K562 (cell line): ENCODE measurements around the gene GRWD1. TPM values are rescaled to one million over a fixed set of nuclear protein-coding genes. Genes with fewer than 3 reads are reported as not detected.

ENCODE experiments used
- U2AF2 ChIP-seq: fragments of 200-400 bp; formaldehyde crosslinking; optimal IDR thresholded peaks from 2 replicates; pipeline ENCODE3; 2017; ENCODE audit warnings: low read depth, mild to moderate bottlenecking, low read length
- ZNF407 ChIP-seq: fragments of 450-650 bp; IDR thresholded peaks from 2 replicates; pipeline ENCODE4 v1.6.1; 2016; ENCODE audit warnings: low read depth
- polyA plus RNA-seq, 8 experiments: library from polyadenylated mRNA; depleted of rRNA in 4 of 8; stranded (reverse) in 5 of 8; unstranded in 3 of 8; fragments of >200 nt; fragmentation: Nextera tagmentation in 2 of 8; fragmentation: Illumina TruSeq in 1 of 8; extraction: Ambion mirVana in 2 of 8; extraction: Trizol in 1 of 8; gene quantifications; 2 replicates each; pipeline versions ENCODE4 v1.2.1 to v1.2.3, GENCODE V29; 2011 to 2014; ENCODE audit warnings: inconsistent platforms in 1 of 8, missing spikeins in 1 of 8
- total RNA-seq, 7 experiments: library from RNA; depleted of rRNA in 6 of 7; stranded (reverse); fragments of >200 nt in 6 of 7; fragmentation: Illumina TruSeq in 2 of 7; extraction: Trizol in 2 of 7; gene quantifications; 2 replicates each; pipeline versions ENCODE4 v1.2.1 to v1.2.3, GENCODE V29; 2011 to 2021; ENCODE audit warnings: low replicate concordance in 1 of 7

Gene GRWD1
- total and polyA plus RNA-seq, 9 of the 15 experiments (the other 6 are each of a cell fraction or from before 2014, with no cell fraction given), result 1.5 to 87.2 (median 24.5) TPM

GRCh38 chr19:48499316-48500090 lies 53.7 kb downstream of the GRWD1 start (continued):
- TF ChIP-seq ZNF407, result no peak
- no peak for TF ChIP-seq U2AF2
